GM21528 (cell line): Measurements from ENCODE around the gene FCHO1.

Source experiments
- ATAC-seq: cut with Tn5 transposase; IDR thresholded peaks from one replicate; pipeline ENCODE4 v1.9.1; 2021; ENCODE audit warnings: mild to moderate bottlenecking, moderate library complexity; ENCODE audit not compliant: unreplicated experiment, low FRiP score

Gene FCHO1

GRCh38 chr19:17817668-17818363, 66.5 kb downstream of the FCHO1 start:
- no peak for ATAC-seq

- ATAC-seq, result no peak
Observed at GRCh38 chr19:17821190-17821589, 69.9 kb downstream of the FCHO1 start, which contains the start of gene INSL3. TSS of gene INSL3 (minus strand) at chr19:17821519. CDS start at chr19:17821506, 13 bp downstream.

GRCh38 chr19:17824339-17824738, 73.1 kb downstream of the FCHO1 start:
- no peak for ATAC-seq

GRCh38 chr19:17826508-17827056, 75.3 kb downstream of the FCHO1 start:
- no peak for ATAC-seq

- no peak for ATAC-seq
Observed at GRCh38 chr19:17829855-17830566, 78.7 kb downstream of the FCHO1 start.

- no peak for ATAC-seq
Observed at GRCh38 chr19:17830567-17831418, 79.5 kb downstream of the FCHO1 start.

- no peak for ATAC-seq
Observed at GRCh38 chr19:17831419-17831888, 80.2 kb downstream of the FCHO1 start.

- ATAC-seq, result no peak
Observed at GRCh38 chr19:17832443-17833208, 81.3 kb downstream of the FCHO1 start.

GRCh38 chr19:17834350-17835181, 83.3 kb downstream of the FCHO1 start:
- ATAC-seq, result no peak

- ATAC-seq, result no peak
Observed at GRCh38 chr19:17835182-17836006, 84.1 kb downstream of the FCHO1 start.

- ATAC-seq, result no peak
Observed at GRCh38 chr19:17836530-17836929, 85.3 kb downstream of the FCHO1 start.

- no peak for ATAC-seq
Observed at GRCh38 chr19:17837972-17838371, 86.7 kb downstream of the FCHO1 start.
